ENCODE measurements around the gene HIVEP2.

The HIVEP2 gene

DNA sequence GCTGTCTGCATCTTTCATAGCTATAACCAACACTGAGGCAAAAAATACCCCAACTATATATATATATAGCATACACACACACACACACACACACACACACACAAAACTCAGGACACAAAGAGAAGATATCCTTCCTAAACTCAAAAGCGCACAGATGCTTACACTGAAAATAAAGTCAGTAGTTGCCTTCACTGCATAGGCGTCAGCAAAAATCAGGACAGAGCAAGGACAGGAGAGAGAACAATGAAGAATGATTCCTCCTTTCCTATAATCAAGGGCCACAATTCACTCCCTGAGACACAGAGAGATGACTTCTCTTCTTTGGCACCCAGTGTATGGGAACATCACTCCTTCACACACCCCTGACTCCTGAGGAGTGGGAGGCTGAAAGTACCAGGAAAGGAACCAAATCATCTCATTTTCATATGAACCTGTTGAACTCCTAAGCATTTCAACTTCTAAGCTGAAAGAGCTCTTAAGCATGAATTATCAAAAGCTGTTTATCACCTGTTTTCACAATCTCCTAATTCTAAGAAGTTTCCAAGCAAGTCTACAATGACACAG, 141.4 kb downstream of the HIVEP2 start:
- H3K4me3 Mint-ChIP-seq = no peak overlapping the region
- H3K4me1 Mint-ChIP-seq (ENCODE audit: low read depth) = peaks cover 21% of the 10 kb centered on the region
- DNase-seq (ENCODE audit: low spot score) = no peak
- peaks cover 16% of the 10 kb centered on the region for H3K36me3 Mint-ChIP-seq (ENCODE audit: low read depth)
- no peaks in the 10 kb centered on the region for H3K27me3 Mint-ChIP-seq (ENCODE audit: low read depth)
- H3K27ac Mint-ChIP-seq = no peak overlapping the region
- H3K9me3 Mint-ChIP-seq = no peaks in the 10 kb centered on the region

DNA sequence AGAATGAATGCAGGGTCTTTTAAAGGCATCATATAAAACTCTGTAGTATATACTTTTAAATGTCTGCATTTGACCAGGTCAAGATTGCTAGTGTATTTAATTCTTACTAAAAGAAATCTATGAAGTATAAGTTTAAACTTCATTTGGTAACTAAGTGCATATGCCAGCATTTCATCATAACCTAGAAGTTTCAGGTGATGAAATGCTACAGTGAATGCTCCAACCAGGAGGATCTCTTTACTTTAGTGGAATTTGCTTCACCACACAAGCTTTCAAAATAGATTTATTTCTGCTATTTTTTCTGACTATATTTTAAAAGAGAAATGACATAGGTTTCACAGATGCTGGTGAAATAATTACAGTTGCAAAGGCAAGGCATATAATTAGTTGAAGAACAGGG, 141.9 kb downstream of the HIVEP2 start:
- no peak for DNase-seq (ENCODE audit: low spot score)
- H3K27me3 Mint-ChIP-seq (ENCODE audit: low read depth) = no peaks in the 10 kb centered on the region
- peaks cover 13% of the 10 kb centered on the region for H3K36me3 Mint-ChIP-seq (ENCODE audit: low read depth)
- no peak overlapping the region for H3K4me3 Mint-ChIP-seq
- H3K4me1 Mint-ChIP-seq (ENCODE audit: low read depth) = peaks cover 25% of the 10 kb centered on the region
- no peaks in the 10 kb centered on the region for H3K9me3 Mint-ChIP-seq
- H3K27ac Mint-ChIP-seq = no peak overlapping the region

DNA sequence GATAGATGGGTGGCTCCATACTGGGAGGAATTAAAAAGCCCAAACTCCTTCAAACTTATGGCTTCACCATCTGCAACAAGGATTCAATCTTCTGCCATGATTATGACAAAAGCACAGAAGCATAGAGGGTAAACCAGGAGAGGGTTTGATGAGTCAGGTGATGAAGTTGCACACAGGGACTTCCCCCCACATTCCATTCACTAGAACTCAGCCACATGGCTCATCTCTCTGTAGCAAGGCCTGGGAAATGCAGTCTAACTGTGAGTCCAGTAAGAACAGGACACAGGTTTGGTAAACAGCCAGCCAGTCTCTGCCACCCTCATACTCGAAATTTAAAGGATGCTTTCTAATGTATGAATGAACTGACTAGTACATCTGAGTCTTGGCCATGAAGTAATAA, 142.9 kb downstream of the HIVEP2 start:
- peaks cover 12% of the 10 kb centered on the region for H3K36me3 Mint-ChIP-seq (ENCODE audit: low read depth)
- H3K27me3 Mint-ChIP-seq (ENCODE audit: low read depth) = no peaks in the 10 kb centered on the region
- no peak overlapping the region for H3K4me3 Mint-ChIP-seq
- no peak overlapping the region for H3K27ac Mint-ChIP-seq
- peak; percentile 59 for DNase-seq (ENCODE audit: low spot score)
- peaks cover 27% of the 10 kb centered on the region for H3K4me1 Mint-ChIP-seq (ENCODE audit: low read depth)
- H3K9me3 Mint-ChIP-seq = no peaks in the 10 kb centered on the region

DNA sequence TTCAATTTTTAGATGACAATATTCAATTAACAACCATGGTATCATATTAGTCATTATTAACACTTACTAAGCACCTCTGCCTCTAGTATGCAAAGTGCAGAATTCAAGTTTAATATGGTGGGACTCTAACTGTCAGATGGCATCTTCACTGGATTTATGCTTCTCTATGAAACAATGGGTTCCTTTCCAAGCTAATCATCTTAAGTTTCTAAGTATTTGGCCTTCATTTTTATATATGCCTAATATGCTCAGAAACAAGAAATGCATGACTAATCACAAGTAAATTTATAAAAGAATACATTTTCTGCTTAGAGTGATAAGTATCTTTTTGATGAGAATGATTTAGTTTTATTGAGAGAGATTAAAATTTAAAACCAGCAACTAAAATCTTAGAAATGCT, 144.7 kb downstream of the HIVEP2 start:
- Mint-ChIP-seq H3K27me3 (ENCODE audit: low read depth) (no peaks in the 10 kb centered on the region), H3K4me3 (no peak overlapping the region), H3K36me3 (ENCODE audit: low read depth) (peaks cover 10% of the 10 kb centered on the region), H3K4me1 (ENCODE audit: low read depth) (peaks cover 30% of the 10 kb centered on the region), H3K9me3 (no peaks in the 10 kb centered on the region), H3K27ac (no peak overlapping the region)
- no peak for DNase-seq (ENCODE audit: low spot score)

DNA sequence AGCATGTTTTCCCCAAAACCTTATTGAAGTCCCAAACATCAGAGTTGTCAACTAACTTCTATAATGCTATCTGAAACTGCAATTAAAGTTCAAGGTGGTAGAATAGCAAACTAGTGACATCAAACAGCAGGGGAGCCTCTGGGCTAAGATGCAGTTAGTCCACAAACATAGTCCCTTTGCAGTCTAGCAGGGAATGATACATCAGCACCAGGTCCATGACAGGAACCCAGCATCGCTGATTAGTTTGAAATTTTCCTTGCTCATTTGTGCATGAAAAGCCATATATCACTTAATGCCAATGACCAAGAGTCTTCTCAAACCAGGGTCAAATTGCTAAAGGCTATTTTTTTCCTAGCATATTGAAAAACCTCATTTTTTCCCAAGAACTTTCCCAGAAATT, 145.3 kb downstream of the HIVEP2 start:
- no peaks in the 10 kb centered on the region for H3K27me3 Mint-ChIP-seq (ENCODE audit: low read depth)
- H3K4me3 Mint-ChIP-seq = no peak overlapping the region
- H3K27ac Mint-ChIP-seq = no peak overlapping the region
- no peaks in the 10 kb centered on the region for H3K9me3 Mint-ChIP-seq
- H3K36me3 Mint-ChIP-seq (ENCODE audit: low read depth) = peaks cover 10% of the 10 kb centered on the region
- H3K4me1 Mint-ChIP-seq (ENCODE audit: low read depth) = peaks cover 29% of the 10 kb centered on the region
- DNase-seq (ENCODE audit: low spot score) = no peak

DNA sequence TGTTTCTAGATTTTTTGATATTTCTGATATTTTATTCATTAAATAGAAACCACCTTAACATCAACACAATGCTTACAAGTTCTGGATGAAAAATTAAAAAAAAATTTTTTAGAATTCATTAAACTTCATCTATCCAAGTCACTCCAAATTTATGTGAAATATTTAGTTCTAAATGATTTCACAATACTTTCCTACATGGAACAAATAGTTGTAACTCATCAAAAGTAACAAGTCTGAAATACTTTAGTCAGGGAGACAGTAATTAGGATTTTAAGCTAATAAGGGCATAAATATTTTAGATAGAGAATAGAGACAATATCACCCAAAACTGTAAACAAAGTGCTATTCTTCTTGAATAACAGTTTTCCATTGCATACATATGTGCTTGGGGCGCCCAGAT, 147.8 kb downstream of the HIVEP2 start:
- Mint-ChIP-seq H3K27ac (no peak overlapping the region), H3K4me1 (ENCODE audit: low read depth) (peaks cover 19% of the 10 kb centered on the region), H3K27me3 (ENCODE audit: low read depth) (no peaks in the 10 kb centered on the region)

DNA sequence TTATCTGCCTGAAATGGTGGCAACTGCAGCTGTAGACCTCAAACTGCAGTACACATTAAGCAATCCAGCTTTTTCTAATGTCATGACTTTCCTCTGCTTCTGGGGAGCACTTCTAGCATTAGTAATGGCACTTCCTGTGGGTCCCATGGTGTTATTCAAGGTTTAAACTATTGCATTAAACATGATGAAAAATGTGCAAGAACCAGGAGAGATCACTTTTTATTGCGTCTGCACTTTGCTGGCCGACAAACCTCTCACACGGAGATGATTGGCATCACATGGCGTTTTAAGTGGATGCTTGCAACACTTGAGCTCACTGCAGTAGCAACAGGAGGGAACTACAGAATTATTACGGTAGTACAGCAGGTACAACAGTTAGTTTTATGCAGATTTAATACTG, 148.4 kb downstream of the HIVEP2 start:
- Mint-ChIP-seq H3K36me3 (ENCODE audit: low read depth) (peaks cover 11% of the 10 kb centered on the region), H3K27me3 (ENCODE audit: low read depth) (no peaks in the 10 kb centered on the region), H3K27ac (no peak overlapping the region), H3K9me3 (no peaks in the 10 kb centered on the region), H3K4me3 (no peak overlapping the region), H3K4me1 (ENCODE audit: low read depth) (peaks cover 13% of the 10 kb centered on the region)
- no peak for DNase-seq (ENCODE audit: low spot score)

More for the DNA sequence above, 147.8 kb downstream of the HIVEP2 start:
- Mint-ChIP-seq H3K9me3 (no peaks in the 10 kb centered on the region), H3K36me3 (ENCODE audit: low read depth) (peaks cover 12% of the 10 kb centered on the region), H3K4me3 (no peak overlapping the region)
- no peak for DNase-seq (ENCODE audit: low spot score)

DNA sequence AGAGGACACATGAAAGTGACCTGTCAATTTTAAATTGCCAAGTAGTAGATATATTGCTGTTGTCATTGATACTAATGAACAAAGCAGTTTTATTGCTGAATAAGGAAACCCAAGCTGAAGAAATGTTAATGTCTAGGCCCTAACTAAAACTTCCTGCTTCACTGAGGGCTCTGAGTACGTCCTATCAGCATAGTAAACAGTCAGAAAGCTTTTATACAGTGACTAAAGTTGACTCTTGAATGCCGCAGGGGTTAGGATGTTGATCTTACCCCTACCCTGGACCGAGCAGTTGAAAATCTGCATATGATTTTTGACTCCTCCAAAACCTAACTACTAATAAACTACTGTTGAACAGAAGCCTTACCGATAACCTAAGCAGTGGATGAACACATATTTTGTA, 149.0 kb downstream of the HIVEP2 start:
- peaks cover 12% of the 10 kb centered on the region for H3K4me1 Mint-ChIP-seq (ENCODE audit: low read depth)
- no peak overlapping the region for H3K4me3 Mint-ChIP-seq

DNA sequence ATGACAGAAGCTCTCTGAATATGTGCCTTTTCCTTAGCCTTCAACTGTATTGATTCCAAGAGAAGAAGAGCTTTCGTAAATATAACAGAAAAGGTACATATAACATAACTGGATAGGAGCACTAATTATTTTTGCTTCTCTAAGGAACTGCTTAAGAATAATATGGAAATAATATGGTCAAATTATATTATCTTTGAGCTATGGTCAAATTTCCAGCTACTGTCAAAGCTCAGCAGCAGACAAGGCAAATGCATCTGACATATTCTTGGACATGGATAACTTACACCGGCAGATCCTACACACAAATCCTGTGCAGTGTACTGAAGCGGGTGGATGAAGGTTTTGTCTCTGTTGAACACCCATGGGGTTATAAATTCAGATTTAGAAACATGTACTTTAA, 150.6 kb downstream of the HIVEP2 start:
- H3K36me3 Mint-ChIP-seq (ENCODE audit: low read depth) = peaks cover 7% of the 10 kb centered on the region
- H3K27ac Mint-ChIP-seq = no peak overlapping the region
- H3K4me3 Mint-ChIP-seq = no peak overlapping the region
- DNase-seq (ENCODE audit: low spot score) = no peak
- peaks cover 15% of the 10 kb centered on the region for H3K4me1 Mint-ChIP-seq (ENCODE audit: low read depth)
- H3K27me3 Mint-ChIP-seq (ENCODE audit: low read depth) = no peaks in the 10 kb centered on the region
- no peaks in the 10 kb centered on the region for H3K9me3 Mint-ChIP-seq

More for the DNA sequence above, 149.0 kb downstream of the HIVEP2 start:
- no peak for DNase-seq (ENCODE audit: low spot score)
- Mint-ChIP-seq H3K9me3 (no peaks in the 10 kb centered on the region), H3K27me3 (ENCODE audit: low read depth) (no peaks in the 10 kb centered on the region), H3K27ac (no peak overlapping the region), H3K36me3 (ENCODE audit: low read depth) (peaks cover 9% of the 10 kb centered on the region)

DNA sequence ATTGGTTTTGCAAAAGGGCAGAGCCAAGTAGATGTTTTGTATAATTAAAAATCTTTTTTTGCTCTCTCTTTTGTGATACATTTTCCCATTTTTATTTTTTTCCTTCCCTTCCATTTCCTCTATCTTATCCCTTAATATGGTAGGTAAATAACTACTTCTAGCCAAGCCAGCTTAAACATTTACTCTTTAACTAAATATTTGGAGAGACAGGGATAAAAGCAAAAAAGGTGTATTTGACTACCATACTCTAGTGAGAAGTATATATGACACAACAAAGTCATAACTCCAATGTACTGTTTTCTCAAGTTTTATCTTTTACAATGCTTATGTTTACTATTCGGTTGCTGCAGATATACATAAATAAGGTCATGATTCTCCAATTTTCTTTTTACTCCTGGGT, 154.7 kb downstream of the HIVEP2 start:
- H3K36me3 Mint-ChIP-seq (ENCODE audit: low read depth) = peaks cover 3% of the 10 kb centered on the region
- no peak overlapping the region for H3K4me3 Mint-ChIP-seq
- H3K27me3 Mint-ChIP-seq (ENCODE audit: low read depth) = no peaks in the 10 kb centered on the region
- DNase-seq (ENCODE audit: low spot score) = no peak
- no peak overlapping the region for H3K27ac Mint-ChIP-seq
- no peaks in the 10 kb centered on the region for H3K9me3 Mint-ChIP-seq
- peaks cover 8% of the 10 kb centered on the region for H3K4me1 Mint-ChIP-seq (ENCODE audit: low read depth)

DNA sequence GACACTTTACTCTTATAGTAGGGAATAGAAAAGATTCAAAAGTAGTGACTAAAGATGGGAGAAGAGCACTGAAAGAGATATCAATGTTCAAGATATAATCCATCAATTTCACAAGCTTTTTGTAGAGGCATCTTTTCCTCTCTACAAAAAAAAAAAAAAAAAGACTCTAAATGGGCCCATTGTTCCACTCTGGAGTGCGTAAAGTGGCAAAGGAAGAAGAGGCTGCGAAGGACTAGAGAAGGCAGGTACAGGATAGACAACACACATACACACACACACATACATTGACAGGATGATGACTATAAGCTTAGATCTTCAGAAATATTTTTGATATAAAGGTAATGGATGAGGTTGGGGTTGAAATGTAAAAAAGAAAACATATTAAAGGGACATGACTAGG, 157.6 kb downstream of the HIVEP2 start:
- Mint-ChIP-seq H3K36me3 (ENCODE audit: low read depth) (peaks cover 3% of the 10 kb centered on the region), H3K4me1 (ENCODE audit: low read depth) (peaks cover 11% of the 10 kb centered on the region), H3K4me3 (no peak overlapping the region)

DNA sequence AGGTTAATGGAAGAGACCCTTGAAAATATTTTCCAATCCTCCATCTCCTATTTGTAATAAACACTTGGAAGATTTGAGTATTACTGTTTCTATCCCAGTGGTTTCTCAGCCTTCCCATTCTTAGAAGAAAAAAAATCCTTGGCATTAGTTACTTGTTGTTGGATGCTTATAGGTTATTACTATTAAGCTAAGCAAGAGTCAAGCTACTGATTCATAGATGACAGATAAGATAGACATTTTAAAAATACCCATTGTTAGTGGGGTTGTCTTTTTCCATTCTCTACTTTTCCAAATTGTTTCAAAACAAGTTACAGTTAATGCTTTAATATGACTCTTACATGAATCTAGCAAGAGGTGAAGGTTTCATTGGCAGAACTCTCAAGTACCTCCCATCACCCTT, 158.5 kb downstream of the HIVEP2 start:
- H3K36me3 Mint-ChIP-seq (ENCODE audit: low read depth) = peaks cover 1% of the 10 kb centered on the region
- H3K4me1 Mint-ChIP-seq (ENCODE audit: low read depth) = peaks cover 11% of the 10 kb centered on the region
- H3K4me3 Mint-ChIP-seq = no peak overlapping the region
- no peak for DNase-seq (ENCODE audit: low spot score)
- H3K9me3 Mint-ChIP-seq = no peaks in the 10 kb centered on the region
- no peaks in the 10 kb centered on the region for H3K27me3 Mint-ChIP-seq (ENCODE audit: low read depth)
- H3K27ac Mint-ChIP-seq = no peak overlapping the region

More for the DNA sequence above, 157.6 kb downstream of the HIVEP2 start:
- Mint-ChIP-seq H3K27ac (no peak overlapping the region), H3K9me3 (no peaks in the 10 kb centered on the region), H3K27me3 (ENCODE audit: low read depth) (no peaks in the 10 kb centered on the region)
- no peak for DNase-seq (ENCODE audit: low spot score)

DNA sequence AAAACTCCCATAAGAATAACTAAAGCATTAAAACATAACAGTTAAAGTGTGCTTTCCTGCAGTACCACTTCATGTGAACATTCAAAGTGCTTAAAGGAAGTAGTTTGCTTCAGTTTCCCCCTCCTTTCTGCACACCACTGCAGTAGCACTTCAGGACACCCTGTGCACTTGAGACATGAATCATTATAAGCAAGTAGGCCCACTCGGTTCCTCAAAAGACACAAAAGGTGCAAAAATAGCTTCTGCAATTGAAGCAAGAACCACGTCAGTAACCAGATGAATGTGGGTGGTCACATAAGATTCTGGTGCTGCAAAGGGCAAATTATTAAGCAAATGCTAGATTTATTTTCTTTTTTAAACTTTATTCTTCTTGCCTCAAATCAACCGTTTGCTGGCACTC, 160.6 kb downstream of the HIVEP2 start:
- no peak overlapping the region for H3K27ac Mint-ChIP-seq
- H3K4me1 Mint-ChIP-seq (ENCODE audit: low read depth) = peaks cover 9% of the 10 kb centered on the region

DNA sequence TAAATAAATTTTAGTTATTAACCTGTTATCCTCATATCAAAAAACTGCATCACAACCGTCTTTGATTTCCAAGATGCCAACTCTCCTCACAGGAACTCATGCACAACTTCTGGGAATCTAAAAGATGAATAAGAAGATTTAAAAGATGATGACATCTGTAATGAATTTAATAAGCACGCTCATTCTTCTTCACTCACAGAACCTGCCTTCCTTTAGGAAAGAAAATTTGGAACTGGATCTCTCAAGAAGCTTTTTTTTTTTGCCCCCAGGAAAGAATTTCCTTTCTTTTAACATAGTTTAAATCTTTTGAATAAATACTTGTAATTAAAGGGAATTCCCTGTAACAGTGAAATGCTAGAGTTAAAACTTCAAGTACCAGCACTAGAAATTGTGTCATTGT, 161.5 kb downstream of the HIVEP2 start:
- Mint-ChIP-seq H3K27ac (no peak overlapping the region), H3K9me3 (no peaks in the 10 kb centered on the region), H3K4me3 (no peak overlapping the region), H3K4me1 (ENCODE audit: low read depth) (peaks cover 9% of the 10 kb centered on the region), H3K36me3 (ENCODE audit: low read depth) (no peaks in the 10 kb centered on the region), H3K27me3 (ENCODE audit: low read depth) (no peaks in the 10 kb centered on the region)
- no peak for DNase-seq (ENCODE audit: low spot score)

More for the DNA sequence above, 160.6 kb downstream of the HIVEP2 start:
- no peak overlapping the region for H3K4me3 Mint-ChIP-seq
- H3K27me3 Mint-ChIP-seq (ENCODE audit: low read depth) = no peaks in the 10 kb centered on the region
- no peak for DNase-seq (ENCODE audit: low spot score)
- H3K36me3 Mint-ChIP-seq (ENCODE audit: low read depth) = no peaks in the 10 kb centered on the region
- no peaks in the 10 kb centered on the region for H3K9me3 Mint-ChIP-seq

DNA sequence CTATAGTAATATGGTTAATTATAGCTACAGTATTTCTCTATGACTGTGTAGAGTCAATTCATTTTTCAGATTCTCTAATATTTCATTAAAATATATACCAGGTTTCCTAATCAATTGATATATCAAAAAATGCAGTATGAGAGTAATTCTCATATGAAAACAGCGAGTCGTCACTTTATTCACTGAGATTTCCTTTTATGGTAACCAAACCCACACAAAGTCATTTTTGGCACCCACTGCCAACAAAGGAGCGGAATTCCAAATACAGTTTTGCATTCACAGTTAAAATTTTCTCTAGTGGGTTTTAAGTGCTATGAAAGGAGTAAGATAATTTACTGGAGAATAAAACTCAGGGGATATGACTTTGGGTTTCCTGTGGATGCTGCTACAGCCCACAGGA, 163.8 kb downstream of the HIVEP2 start:
- no peaks in the 10 kb centered on the region for H3K36me3 Mint-ChIP-seq (ENCODE audit: low read depth)
- H3K9me3 Mint-ChIP-seq = no peaks in the 10 kb centered on the region
- no peak for DNase-seq (ENCODE audit: low spot score)
- H3K4me1 Mint-ChIP-seq (ENCODE audit: low read depth) = peaks cover 8% of the 10 kb centered on the region
- no peaks in the 10 kb centered on the region for H3K27me3 Mint-ChIP-seq (ENCODE audit: low read depth)
- no peak overlapping the region for H3K27ac Mint-ChIP-seq
- H3K4me3 Mint-ChIP-seq = no peak overlapping the region

Data from T-helper 2 cell treated with Interferon-gamma antibody and Interleukin-4, amounts not matched to agents 5 μg/mL and 100 μg/mL, for 36 hours (primary cell).